ENCODE data around the gene NMNAT2.

NMNAT2 gene

GRCh38 chr1:183239220-183239742 is 178.9 kb downstream of the NMNAT2 start:
- DNase-seq (ENCODE audit: low read depth), result no peak

GRCh38 chr1:183238071-183238470 is 180.1 kb downstream of the NMNAT2 start:
- DNase-seq (ENCODE audit: low read depth), result no peak

- no peak for DNase-seq (ENCODE audit: low read depth)
These were observed 181.1 kb downstream of the NMNAT2 start for GRCh38 chr1:183237046-183237445.

GRCh38 chr1:183236158-183236725 is 181.9 kb downstream of the NMNAT2 start:
- no peak for DNase-seq (ENCODE audit: low read depth)

GRCh38 chr1:183235503-183235902 is 182.7 kb downstream of the NMNAT2 start:
- no peak for DNase-seq (ENCODE audit: low read depth)

GRCh38 chr1:183234660-183235476 is 183.3 kb downstream of the NMNAT2 start:
- DNase-seq (ENCODE audit: low read depth), result no peak

GRCh38 chr1:183233113-183233512 is 185.1 kb downstream of the NMNAT2 start:
- DNase-seq (ENCODE audit: low read depth), result no peak

GRCh38 chr1:183231545-183231944 is 186.6 kb downstream of the NMNAT2 start:
- DNase-seq (ENCODE audit: low read depth), result no peak

GRCh38 chr1:183230413-183230812 is 187.8 kb downstream of the NMNAT2 start:
- no peak for DNase-seq (ENCODE audit: low read depth)

GRCh38 chr1:183228347-183229220 is 189.6 kb downstream of the NMNAT2 start:
- no peak for DNase-seq (ENCODE audit: low read depth)

- DNase-seq (ENCODE audit: low read depth), result no peak
These were observed 190.5 kb downstream of the NMNAT2 start for GRCh38 chr1:183227422-183228346.

- no peak for DNase-seq (ENCODE audit: low read depth)
These were observed 191.2 kb downstream of the NMNAT2 start for GRCh38 chr1:183226963-183227362.

GRCh38 chr1:183226361-183226760 is 191.8 kb downstream of the NMNAT2 start:
- DNase-seq (ENCODE audit: low read depth), result no peak

- DNase-seq (ENCODE audit: low read depth), result no peak
These were observed 194.7 kb downstream of the NMNAT2 start for GRCh38 chr1:183223467-183223866.

GRCh38 chr1:183222909-183223308 is 195.3 kb downstream of the NMNAT2 start:
- no peak for DNase-seq (ENCODE audit: low read depth)

GRCh38 chr1:183219616-183220009 is 198.6 kb downstream of the NMNAT2 start:
- no peak for DNase-seq (ENCODE audit: low read depth)

GRCh38 chr1:183218971-183219615 is 199.1 kb downstream of the NMNAT2 start:
- no peak for DNase-seq (ENCODE audit: low read depth)

GRCh38 chr1:183218027-183218618 is 200.1 kb downstream of the NMNAT2 start:
- no peak for DNase-seq (ENCODE audit: low read depth)

GRCh38 chr1:183215936-183216335 is 202.2 kb downstream of the NMNAT2 start:
- DNase-seq (ENCODE audit: low read depth), result no peak

GRCh38 chr1:183215076-183215720 is 203.0 kb downstream of the NMNAT2 start:
- DNase-seq (ENCODE audit: low read depth), result no peak

Data from T-helper 22 cell (primary cell).